Measurements from ENCODE around the gene RBM38.

Gene RBM38

GRCh38 chr20:57456116-57456515 lies 64.9 kb downstream of the RBM38 start:
- no peak for DNase-seq (ENCODE audit: low spot score)

DNA sequence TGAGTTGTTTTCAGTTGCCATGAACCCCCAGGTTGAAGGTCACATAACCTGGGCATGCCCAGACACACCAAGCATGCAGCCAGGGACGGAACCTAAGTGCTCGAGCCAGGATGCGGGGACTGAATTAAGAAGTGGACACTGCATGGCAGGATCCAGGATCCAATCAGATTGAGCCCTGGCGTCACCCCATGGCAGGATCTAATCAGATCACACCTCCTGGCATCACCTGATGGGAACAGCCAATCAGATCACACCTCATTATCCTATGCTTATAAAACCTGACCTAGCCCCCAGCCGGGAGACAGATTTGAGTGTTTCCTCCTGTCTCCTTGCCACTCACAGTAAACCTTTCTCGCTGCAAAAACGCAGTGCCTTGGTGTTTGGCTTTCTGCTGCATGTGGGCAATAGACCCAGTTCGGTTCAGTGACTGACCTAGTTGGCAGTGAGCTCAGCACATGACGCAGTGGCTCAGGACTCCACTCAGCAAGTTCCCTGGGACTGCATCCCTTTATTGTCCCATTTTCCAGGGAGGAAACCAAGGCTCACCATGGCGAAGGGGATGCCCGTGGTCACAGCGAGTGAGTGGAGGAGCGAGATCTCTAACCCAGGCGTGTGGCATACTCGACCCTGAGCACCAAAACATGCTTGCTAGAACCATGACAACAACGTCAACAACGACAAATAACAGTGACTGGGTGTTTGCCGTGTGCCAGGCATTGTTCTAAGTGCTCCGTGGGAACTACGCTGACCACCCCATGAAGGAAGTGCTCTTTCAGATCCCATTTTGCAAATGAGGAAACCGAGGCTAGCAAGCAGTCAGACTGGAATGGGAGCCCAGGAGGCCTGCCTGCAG lies 66.3 kb downstream of the RBM38 start:
- DNase-seq (ENCODE audit: low spot score) = no peak

GRCh38 chr20:57458400-57459160 lies 67.4 kb downstream of the RBM38 start:
- DNase-seq (ENCODE audit: low spot score) = no peak
